Endodermal cell (in vitro differentiated cells): ENCODE data around the gene PAX5. TPM values are rescaled to one million over a fixed set of nuclear protein-coding genes. Genes with fewer than 3 reads are reported as not detected.
A peak's percentile ranks its signal among the peaks of the same experiment; 100 is the strongest.

Source experiments
- DNase-seq: peaks from one replicate; pipeline ENCODE4 v3.0.0-alpha.2; 2017
- H3K27ac ChIP-seq: 2 replicates; pipeline ENCODE4 v1.5.1; 2013; ENCODE audit warnings: mild to moderate bottlenecking, low read depth, low read length, moderate library complexity
- H3K27me3 ChIP-seq: 2 replicates; pipeline ENCODE4 v1.6.1; 2013; ENCODE audit warnings: mild to moderate bottlenecking, low read length, moderate library complexity; ENCODE audit not compliant: insufficient read depth, control insufficient read depth, poor library complexity, severe bottlenecking
- H3K36me3 ChIP-seq: 2 replicates; pipeline ENCODE4 v1.7.0; 2013; ENCODE audit warnings: mild to moderate bottlenecking, low read length, moderate library complexity; ENCODE audit not compliant: control insufficient read depth, insufficient read depth
- H3K4me1 ChIP-seq: one replicate; pipeline ENCODE4 v1.7.0; 2013; ENCODE audit warnings: low read length; ENCODE audit not compliant: control insufficient read depth, insufficient read depth
- H3K4me3 ChIP-seq: 2 replicates; pipeline ENCODE4 v1.5.1; 2013; ENCODE audit warnings: mild to moderate bottlenecking, low read length, moderate library complexity
- H3K9ac ChIP-seq: 2 replicates; pipeline ENCODE4 v1.6.1; 2013; ENCODE audit warnings: mild to moderate bottlenecking, low read length, moderate library complexity; ENCODE audit not compliant: poor library complexity, severe bottlenecking; ENCODE audit errors: extremely low read depth
- H3K9me3 ChIP-seq: 2 replicates; pipeline ENCODE4 v1.6.1; 2013; ENCODE audit warnings: mild to moderate bottlenecking, low read length, moderate library complexity; ENCODE audit not compliant: control insufficient read depth
- H3K27ac Mint-ChIP-seq: 2 replicates; pipeline ENCODE4 v1.8.0; 2020; ENCODE audit warnings: mixed read lengths
- H3K27me3 Mint-ChIP-seq: 2 replicates; pipeline ENCODE4 v1.8.0; 2021; ENCODE audit warnings: mild to moderate bottlenecking, mixed read lengths; ENCODE audit not compliant: insufficient read depth
- H3K36me3 Mint-ChIP-seq: 2 replicates; pipeline ENCODE4 v1.8.0; 2020; ENCODE audit warnings: low read depth, mixed read lengths
- H3K4me1 Mint-ChIP-seq: 2 replicates; pipeline ENCODE4 v1.8.0; 2020; ENCODE audit warnings: mixed read lengths
- H3K4me3 Mint-ChIP-seq: 2 replicates; pipeline ENCODE4 v1.8.0; 2020; ENCODE audit warnings: mild to moderate bottlenecking, moderate library complexity, mixed read lengths
- H3K9me3 Mint-ChIP-seq: 2 replicates; pipeline ENCODE4 v1.8.0; 2020; ENCODE audit warnings: mild to moderate bottlenecking, mixed read lengths
- WGBS, 2 experiments: methylation state at CpG; one replicate each; pipeline versions ENCODE4 v1.1.5 to v1.1.7; 2013; ENCODE audit warnings: missing lambda C conversion rate in 2 of 2, mixed read lengths in 1 of 2; ENCODE audit not compliant: insufficient coverage in 1 of 2, insufficient read length in 1 of 2; 5-methylcytosine and 5-hydroxymethylcytosine counted together
- total RNA-seq, 2 donors: library from RNA; stranded (reverse); fragmentation: NEBNext Ultra II Directional in 1 of 2; extraction: Animal tissue kit (Norgen Biotek cat#: 25700) in 1 of 2; gene quantifications; 2 replicates in 1 of 2; 3 replicates in 1 of 2; pipeline ENCODE4 v1.2.1, GENCODE V29; 2021
- TF ChIP-seq, protein P1 (sequence below): fragments of 200-600 bp; sonication (generic); conservative IDR thresholded peaks from 2 replicates; pipeline ENCODE4 v1.5.0; 2021; ENCODE audit warnings: antibody characterized with exemption, mild to moderate bottlenecking

Gene PAX5
- total RNA-seq, 2 donors from 2014 or later: 0.15 TPM; not detected in 1

DNA sequence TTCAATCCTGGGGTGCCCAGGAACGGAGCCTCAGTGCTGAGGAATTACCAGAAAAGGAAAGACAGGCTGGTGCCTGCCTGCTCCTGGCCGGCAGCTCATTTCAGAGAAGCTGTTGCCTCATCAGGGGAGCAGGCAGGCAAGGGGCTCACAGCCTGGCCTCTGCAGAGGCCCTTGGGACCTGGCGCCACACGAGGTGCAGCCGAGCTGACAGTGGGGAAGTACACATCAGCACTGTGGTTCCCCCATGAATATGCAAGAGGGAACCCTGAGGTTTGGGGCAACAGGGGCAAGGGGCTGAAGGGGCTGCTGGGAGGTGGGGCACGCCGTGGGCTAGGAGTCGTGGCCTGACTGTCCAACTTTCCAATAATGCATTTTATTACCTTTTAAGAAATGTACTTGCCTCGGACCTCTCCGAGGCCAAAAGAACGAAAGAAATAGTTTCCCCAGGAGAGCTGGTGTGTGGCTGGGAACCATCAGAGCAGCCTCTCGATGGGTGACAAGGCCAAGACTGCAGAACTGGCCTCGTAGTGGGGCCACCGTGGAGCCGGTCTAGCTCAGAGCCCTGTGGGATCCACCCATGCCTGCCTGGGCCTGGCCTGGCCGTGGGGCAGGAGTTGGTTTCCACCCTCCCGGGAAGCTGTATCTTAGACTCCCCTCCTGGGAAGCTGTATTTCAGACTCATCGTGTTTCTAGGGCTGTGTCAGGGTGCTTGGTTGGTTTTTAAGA is 198.6 kb downstream of the PAX5 start:
- Histone ChIP-seq H3K9ac (no peak overlapping the region), H3K4me1 (no peaks in the 10 kb centered on the region), H3K27ac (no peak overlapping the region), H3K36me3 (no peaks in the 10 kb centered on the region), H3K4me3 (no peak overlapping the region), H3K27me3 (no peaks in the 10 kb centered on the region), H3K9me3 (no peaks in the 10 kb centered on the region)
- no peak for DNase-seq
- H3K27me3 Mint-ChIP-seq: peaks cover 5% of the 10 kb centered on the region
- H3K9me3 Mint-ChIP-seq: no peaks in the 10 kb centered on the region
- no peaks in the 10 kb centered on the region for H3K36me3 Mint-ChIP-seq
- 89 to 93% methylated on average over 11 to 18 of the region's 18 CpGs for WGBS, 2 experiments
- no peak overlapping the region for H3K27ac Mint-ChIP-seq
- TF ChIP-seq, protein P1, sequence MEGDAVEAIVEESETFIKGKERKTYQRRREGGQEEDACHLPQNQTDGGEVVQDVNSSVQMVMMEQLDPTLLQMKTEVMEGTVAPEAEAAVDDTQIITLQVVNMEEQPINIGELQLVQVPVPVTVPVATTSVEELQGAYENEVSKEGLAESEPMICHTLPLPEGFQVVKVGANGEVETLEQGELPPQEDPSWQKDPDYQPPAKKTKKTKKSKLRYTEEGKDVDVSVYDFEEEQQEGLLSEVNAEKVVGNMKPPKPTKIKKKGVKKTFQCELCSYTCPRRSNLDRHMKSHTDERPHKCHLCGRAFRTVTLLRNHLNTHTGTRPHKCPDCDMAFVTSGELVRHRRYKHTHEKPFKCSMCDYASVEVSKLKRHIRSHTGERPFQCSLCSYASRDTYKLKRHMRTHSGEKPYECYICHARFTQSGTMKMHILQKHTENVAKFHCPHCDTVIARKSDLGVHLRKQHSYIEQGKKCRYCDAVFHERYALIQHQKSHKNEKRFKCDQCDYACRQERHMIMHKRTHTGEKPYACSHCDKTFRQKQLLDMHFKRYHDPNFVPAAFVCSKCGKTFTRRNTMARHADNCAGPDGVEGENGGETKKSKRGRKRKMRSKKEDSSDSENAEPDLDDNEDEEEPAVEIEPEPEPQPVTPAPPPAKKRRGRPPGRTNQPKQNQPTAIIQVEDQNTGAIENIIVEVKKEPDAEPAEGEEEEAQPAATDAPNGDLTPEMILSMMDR: no peak
- H3K4me1 Mint-ChIP-seq: no peaks in the 10 kb centered on the region
- no peak overlapping the region for H3K4me3 Mint-ChIP-seq

DNA sequence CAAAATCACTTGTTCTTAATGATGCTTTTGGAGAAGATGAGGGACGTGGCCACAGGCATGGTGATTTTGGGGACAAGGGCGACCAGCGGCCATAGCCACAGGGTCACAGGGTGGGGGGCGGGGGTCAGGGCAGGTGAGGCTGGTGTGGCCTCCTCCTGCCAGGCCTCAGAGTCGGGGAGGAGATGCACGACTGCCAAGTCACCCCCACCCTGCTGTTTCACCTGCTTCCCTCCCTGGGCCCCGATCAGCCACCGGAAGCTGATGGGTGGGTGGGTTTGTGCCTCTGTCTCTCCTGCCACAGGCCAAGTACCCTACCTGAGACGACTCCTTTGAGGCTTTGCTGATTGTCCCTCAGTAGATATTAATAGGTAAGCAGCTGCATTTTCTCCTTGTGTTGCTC is 199.3 kb downstream of the PAX5 start:
- no peaks in the 10 kb centered on the region for H3K36me3 ChIP-seq
- Mint-ChIP-seq H3K4me1 (no peaks in the 10 kb centered on the region), H3K4me3 (no peak overlapping the region), H3K36me3 (no peaks in the 10 kb centered on the region), H3K27me3 (peaks cover 5% of the 10 kb centered on the region), H3K27ac (no peak overlapping the region), H3K9me3 (no peaks in the 10 kb centered on the region)
- no peak overlapping the region for H3K27ac ChIP-seq
- TF ChIP-seq, protein P1: no peak
- H3K9me3 ChIP-seq: no peaks in the 10 kb centered on the region
- 82 to 85% methylated on average over 2 to 9 of the region's 9 CpGs for WGBS, 2 experiments
- DNase-seq: no peak
- H3K9ac ChIP-seq: no peak overlapping the region
- no peaks in the 10 kb centered on the region for H3K4me1 ChIP-seq
- H3K4me3 ChIP-seq: no peak overlapping the region
- H3K27me3 ChIP-seq: no peaks in the 10 kb centered on the region

DNA sequence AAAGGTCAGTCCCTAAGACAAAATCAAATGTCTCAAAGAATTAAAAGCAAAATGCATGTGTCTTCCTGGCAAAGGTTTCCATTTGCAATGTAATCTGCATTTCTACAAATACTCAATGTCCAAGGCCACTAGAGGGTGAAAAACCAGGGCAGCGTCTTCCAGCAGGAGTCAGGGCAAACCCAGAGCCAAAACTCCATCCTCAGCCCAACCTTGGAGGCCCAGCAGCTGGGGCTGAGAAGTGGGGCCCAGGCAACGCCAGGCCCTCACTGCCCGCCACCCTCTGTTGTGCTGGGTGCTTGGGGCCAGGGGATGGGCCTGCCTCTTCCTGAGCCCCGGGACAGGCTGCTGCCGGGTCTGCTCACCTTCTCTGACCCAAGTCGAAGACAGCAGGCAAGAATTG is 200.1 kb downstream of the PAX5 start:
- H3K27ac ChIP-seq: no peak overlapping the region
- no peaks in the 10 kb centered on the region for H3K36me3 ChIP-seq
- TF ChIP-seq, protein P1: peak; percentile 67
- H3K4me3 ChIP-seq: no peak overlapping the region
- 50 to 84% methylated on average over 1 to 6 of the region's 6 CpGs for WGBS, 2 experiments
- peak; percentile 79 for DNase-seq
- H3K9me3 Mint-ChIP-seq: no peaks in the 10 kb centered on the region
- H3K27me3 Mint-ChIP-seq: peaks cover 2% of the 10 kb centered on the region
- no peak overlapping the region for H3K9ac ChIP-seq
- no peaks in the 10 kb centered on the region for H3K36me3 Mint-ChIP-seq
- no peaks in the 10 kb centered on the region for H3K4me1 ChIP-seq
- no peak overlapping the region for H3K4me3 Mint-ChIP-seq
- H3K4me1 Mint-ChIP-seq: no peaks in the 10 kb centered on the region
- no peak overlapping the region for H3K27ac Mint-ChIP-seq
- H3K27me3 ChIP-seq: no peaks in the 10 kb centered on the region
- no peaks in the 10 kb centered on the region for H3K9me3 ChIP-seq
